ENCODE data around the gene DAB2. TPM values are rescaled to one million over a fixed set of nuclear protein-coding genes. Genes with fewer than 3 reads are reported as not detected.

The DAB2 gene
- total RNA-seq, 1 experiment from 2014 or later, result 2.3 TPM

DNA sequence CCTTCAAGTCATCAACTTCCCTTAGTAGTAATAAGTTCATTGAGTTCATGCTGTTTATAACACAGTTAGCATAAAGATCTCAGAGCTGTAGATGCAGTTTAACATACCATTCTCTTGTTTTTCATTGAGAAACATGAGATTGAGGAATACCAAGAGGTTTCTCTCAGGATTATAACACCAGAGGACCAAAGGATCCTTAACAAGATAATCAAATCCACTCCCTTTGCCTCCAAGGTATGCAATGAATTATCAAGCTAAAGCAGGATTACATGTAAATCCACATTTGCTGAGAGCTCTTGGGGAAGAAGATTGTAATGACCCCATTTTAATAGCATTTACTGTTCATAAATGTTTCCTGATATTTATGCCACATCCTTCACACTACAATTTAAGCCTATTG lies 35.1 kb upstream of the DAB2 start:
- H3K9ac ChIP-seq (ENCODE audit: extremely low read depth, insufficient read length, low read length), result no peak overlapping the region
- H3K9me3 ChIP-seq (ENCODE audit: control insufficient read depth, low read depth, low read length), result no peaks in the 10 kb centered on the region
- H2BK20ac ChIP-seq (ENCODE audit: low read depth, low read length, poor library complexity, severe bottlenecking), result no peak overlapping the region
- no peak overlapping the region for H2BK12ac ChIP-seq (ENCODE audit: insufficient read length, low read depth, low read length)
- DNase-seq, result no peak
- no peaks in the 10 kb centered on the region; the same call in 1 of the 2 replicates for H3K4me1 ChIP-seq (ENCODE audit: insufficient read depth, low read length)
- no peak overlapping the region for H3K56ac ChIP-seq (ENCODE audit: insufficient read length, low read depth, low read length)
- Mint-ChIP-seq H3K4me1 (peaks cover 0 to 6% of the 10 kb centered on the region in 2 experiments; a peak in 1 of 4 replicates), H3K9me3 (no peaks in the 10 kb centered on the region), H3K27me3 (ENCODE audit: low read depth) (peaks cover 38% of the 10 kb centered on the region), H3K4me3 (no peak overlapping the region), H3K36me3 (ENCODE audit: insufficient read depth in 1 of 3, low read depth in 3 of 3) (0 out of 7 replicates have a peak, but pooled peaks cover 0 to 2% (median 0%) of the 10 kb centered on the region in 3 experiments), H3K27ac (no peak overlapping the region)
- H3T11ph ChIP-seq (ENCODE audit: low read length), result no peak overlapping the region
- no peak overlapping the region for H2BK5ac ChIP-seq (ENCODE audit: insufficient read length, low read length)
- H2BK120ac ChIP-seq (ENCODE audit: low read depth, low read length, poor library complexity, severe bottlenecking), result no peak overlapping the region
- H3K23ac ChIP-seq (ENCODE audit: insufficient read length, low read depth, low read length), result no peak overlapping the region
- no peaks in the 10 kb centered on the region for H3K79me2 ChIP-seq (ENCODE audit: insufficient read depth, low read length)
- H4K8ac ChIP-seq (replicated peaks; ENCODE audit: insufficient read length, low read depth, low read length), result no peak overlapping the region
- no peak overlapping the region for H3K27ac ChIP-seq (ENCODE audit: insufficient read length, low read depth, low read length)
- H3K27me3 ChIP-seq (ENCODE audit: insufficient read depth, low read length), result no peaks in the 10 kb centered on the region; the same call in 1 of the 2 replicates
- H3K23me2 ChIP-seq (ENCODE audit: insufficient read length, low read depth, low read length, poor library complexity, severe bottlenecking), result no peaks in the 10 kb centered on the region
- H3K4me2 ChIP-seq (ENCODE audit: insufficient read depth, insufficient read length, low read length), result no peak overlapping the region
- H3K14ac ChIP-seq (ENCODE audit: insufficient read depth, low read length), result no peak overlapping the region
- H3K79me1 ChIP-seq (ENCODE audit: insufficient read depth, low read depth, low read length, poor library complexity, severe bottlenecking), result no peaks in the 10 kb centered on the region
- H2AFZ ChIP-seq (ENCODE audit: low read length), result no peak overlapping the region
- no peak overlapping the region for H2BK15ac ChIP-seq (ENCODE audit: low read depth, low read length)
- no peak overlapping the region for H3K18ac ChIP-seq (ENCODE audit: insufficient read length, low read depth, low read length)
- no peak overlapping the region for H3K4ac ChIP-seq (ENCODE audit: low read depth, low read length)
- no peaks in the 10 kb centered on the region for H4K20me1 ChIP-seq (ENCODE audit: control insufficient read depth, insufficient read depth, insufficient read length)
- TF ChIP-seq, protein P1, sequence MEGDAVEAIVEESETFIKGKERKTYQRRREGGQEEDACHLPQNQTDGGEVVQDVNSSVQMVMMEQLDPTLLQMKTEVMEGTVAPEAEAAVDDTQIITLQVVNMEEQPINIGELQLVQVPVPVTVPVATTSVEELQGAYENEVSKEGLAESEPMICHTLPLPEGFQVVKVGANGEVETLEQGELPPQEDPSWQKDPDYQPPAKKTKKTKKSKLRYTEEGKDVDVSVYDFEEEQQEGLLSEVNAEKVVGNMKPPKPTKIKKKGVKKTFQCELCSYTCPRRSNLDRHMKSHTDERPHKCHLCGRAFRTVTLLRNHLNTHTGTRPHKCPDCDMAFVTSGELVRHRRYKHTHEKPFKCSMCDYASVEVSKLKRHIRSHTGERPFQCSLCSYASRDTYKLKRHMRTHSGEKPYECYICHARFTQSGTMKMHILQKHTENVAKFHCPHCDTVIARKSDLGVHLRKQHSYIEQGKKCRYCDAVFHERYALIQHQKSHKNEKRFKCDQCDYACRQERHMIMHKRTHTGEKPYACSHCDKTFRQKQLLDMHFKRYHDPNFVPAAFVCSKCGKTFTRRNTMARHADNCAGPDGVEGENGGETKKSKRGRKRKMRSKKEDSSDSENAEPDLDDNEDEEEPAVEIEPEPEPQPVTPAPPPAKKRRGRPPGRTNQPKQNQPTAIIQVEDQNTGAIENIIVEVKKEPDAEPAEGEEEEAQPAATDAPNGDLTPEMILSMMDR (conservative IDR thresholded peaks at IDR 0.05), result no peak
- H4K5ac ChIP-seq (ENCODE audit: insufficient read length, low read depth, low read length), result no peak overlapping the region
- no peak overlapping the region for H2AK5ac ChIP-seq (ENCODE audit: insufficient read length, low read length)
- H4K91ac ChIP-seq (ENCODE audit: insufficient read length, low read depth, low read length), result no peak overlapping the region

Data from H9 (cell line).